Measurements from ENCODE around the gene BMP7. TPM values are rescaled to one million over a fixed set of nuclear protein-coding genes. Genes with fewer than 3 reads are reported as not detected.

Gene BMP7
- total RNA-seq, 4 donors from 2014 or later = 4.6 to 7.1 (median 5.6) TPM

DNA sequence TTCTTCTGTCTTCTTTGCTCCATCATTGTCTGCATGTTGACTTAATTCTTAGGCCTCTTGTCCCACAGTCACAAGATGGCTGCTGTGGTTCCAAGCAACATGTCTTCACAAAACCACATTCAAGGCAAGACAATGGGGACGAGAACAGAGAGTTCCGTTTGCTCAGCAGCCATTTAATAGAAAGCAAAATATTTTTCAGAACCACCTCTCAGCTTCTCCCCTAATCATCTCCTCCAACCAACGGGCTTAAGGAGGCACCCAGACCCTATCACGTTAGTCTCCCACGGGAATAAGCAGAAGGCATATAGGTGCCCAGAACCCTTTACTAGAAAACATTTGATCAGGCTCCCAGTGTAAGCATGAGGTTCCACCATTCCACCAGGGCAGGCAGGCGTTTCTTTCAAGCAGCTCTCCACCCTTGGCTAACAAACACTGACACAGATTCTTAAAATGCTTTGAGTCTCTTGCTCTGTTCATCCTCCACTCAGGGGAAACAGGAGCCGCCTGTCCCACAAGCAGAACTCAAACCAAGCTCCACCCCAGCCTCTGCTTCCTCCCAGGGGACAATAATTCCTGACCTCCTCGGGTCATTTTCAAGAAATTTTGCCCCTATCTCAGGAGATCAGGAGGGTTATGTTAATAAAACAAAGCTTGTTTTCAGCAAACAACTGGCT is 19.0 kb downstream of the BMP7 start:
- WGBS = 71% methylated on average over 8 of the region's 8 CpGs
- H3K4me3 ChIP-seq = no peak overlapping the region
- DNase-seq (ENCODE audit: extremely low spot score) = no peak
- no peaks in the 10 kb centered on the region for H3K9me3 ChIP-seq
- H3K4me1 ChIP-seq = peaks cover 0 to 9% (median 0%) of the 10 kb centered on the region in 4 donors
- peaks cover 0 to 18% (median 0%) of the 10 kb centered on the region in 4 donors for H3K27me3 ChIP-seq
- H3K36me3 ChIP-seq = no peaks in the 10 kb centered on the region
- TF ChIP-seq CTCF (IDR thresholded peaks at IDR 0.05) (no peak), EP300 (IDR thresholded peaks at IDR 0.05) (no peak), POLR2A (IDR thresholded peaks at IDR 0.05; ENCODE audit: low read depth) (no peak), POLR2AphosphoS5 (IDR thresholded peaks at IDR 0.05) (no peak)
- no peak overlapping the region for H3K27ac ChIP-seq (replicated peaks in 1 of 4)
- intact Hi-C loops (cut with DNase I) = no loop called here

- no peaks in the 10 kb centered on the region for H3K9me3 ChIP-seq
- H3K27ac ChIP-seq (replicated peaks in 1 of 4) = no peak overlapping the region
- no peaks in the 10 kb centered on the region for H3K36me3 ChIP-seq
- no peak overlapping the region for H3K4me3 ChIP-seq
- TF ChIP-seq CTCF (IDR thresholded peaks at IDR 0.05) (no peak), EP300 (IDR thresholded peaks at IDR 0.05) (no peak), POLR2A (IDR thresholded peaks at IDR 0.05; ENCODE audit: low read depth) (no peak), POLR2AphosphoS5 (IDR thresholded peaks at IDR 0.05) (no peak)
- H3K4me1 ChIP-seq = peaks cover 0 to 15% (median 8%) of the 10 kb centered on the region in 4 donors
- intact Hi-C loops (cut with DNase I) = no loop called here
- no peak for DNase-seq (ENCODE audit: extremely low spot score)
- peaks cover 0 to 18% (median 0%) of the 10 kb centered on the region in 4 donors for H3K27me3 ChIP-seq
- WGBS = 96% methylated on average over 5 of the region's 5 CpGs
Measured at GRCh38 chr20:57245997-57246396, 20.4 kb downstream of the BMP7 start.

DNA sequence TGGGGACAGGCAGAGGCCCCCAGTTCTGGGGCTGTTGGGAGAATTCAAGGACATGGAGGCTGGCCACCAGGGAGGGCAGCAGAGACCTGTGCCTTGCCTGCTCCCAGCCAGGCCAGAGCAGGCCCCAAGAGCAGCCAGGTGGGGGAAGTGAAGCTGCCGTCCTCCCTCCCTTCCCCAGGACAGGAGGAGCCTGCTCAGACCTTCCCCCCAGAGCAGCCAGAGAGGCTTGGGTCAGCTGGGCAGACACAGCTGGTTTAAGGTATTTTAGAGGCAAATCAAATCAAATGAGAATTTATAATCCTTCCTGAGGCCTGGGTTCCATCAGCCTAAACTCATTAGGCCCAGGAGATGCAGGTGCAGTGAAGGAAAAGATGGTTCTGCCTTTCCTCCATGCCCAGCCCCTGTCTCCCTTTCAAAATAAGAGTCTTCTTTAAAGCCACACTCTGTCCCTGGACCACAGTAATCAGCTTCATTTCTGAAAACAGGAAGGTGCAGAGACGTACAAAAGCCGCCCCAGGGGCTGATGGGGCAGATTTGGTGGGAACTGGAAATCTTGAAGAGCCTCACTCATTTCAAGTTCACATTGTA is 21.7 kb downstream of the BMP7 start:
- TF ChIP-seq EP300 (IDR thresholded peaks at IDR 0.05) = no peak
- TF ChIP-seq POLR2A (IDR thresholded peaks at IDR 0.05; ENCODE audit: low read depth) = no peak
- TF ChIP-seq CTCF (IDR thresholded peaks at IDR 0.05) = peak in 2 of 3 experiments; percentile 11 to 20
- 43% methylated on average over 3 of the region's 3 CpGs for WGBS
- no peak for DNase-seq (ENCODE audit: extremely low spot score)
- H3K27me3 ChIP-seq = peaks cover 0 to 15% (median 0%) of the 10 kb centered on the region in 4 donors
- H3K36me3 ChIP-seq = no peaks in the 10 kb centered on the region
- H3K9me3 ChIP-seq = no peaks in the 10 kb centered on the region
- peak overlapping the region in 2 of 4 donors; percentile 34 to 36 for H3K27ac ChIP-seq (replicated peaks in 1 of 4)
- peaks cover 0 to 15% (median 10%) of the 10 kb centered on the region in 4 donors for H3K4me1 ChIP-seq
- H3K4me3 ChIP-seq = no peak overlapping the region
- intact Hi-C loops (cut with DNase I) = no loop called here

GRCh38 chr20:57244221-57244585 is 22.2 kb downstream of the BMP7 start:
- Histone ChIP-seq H3K27me3 (peaks cover 0 to 12% (median 0%) of the 10 kb centered on the region in 4 donors), H3K4me1 (peaks cover 0 to 15% (median 10%) of the 10 kb centered on the region in 4 donors), H3K27ac (replicated peaks in 1 of 4) (peak overlapping the region in 3 of 4 donors; percentile 26 to 36 (median 34)), H3K9me3 (no peaks in the 10 kb centered on the region), H3K36me3 (no peaks in the 10 kb centered on the region), H3K4me3 (no peak overlapping the region)
- 73% methylated on average over 7 of the region's 7 CpGs for WGBS
- TF ChIP-seq EP300 (IDR thresholded peaks at IDR 0.05) = no peak
- no peak for TF ChIP-seq POLR2A (IDR thresholded peaks at IDR 0.05; ENCODE audit: low read depth)
- no peak for TF ChIP-seq CTCF (IDR thresholded peaks at IDR 0.05)
- no peak for TF ChIP-seq POLR2AphosphoS5 (IDR thresholded peaks at IDR 0.05)
- DNase-seq (ENCODE audit: extremely low spot score) = no peak
- intact Hi-C loops (cut with DNase I) = no loop called here
